Stimulated activated CD8-positive, alpha-beta memory T cell treated with anti-CD3 and anti-CD28 coated beads, Interleukin-15, amount 100 ng/mL, for 1 hour (primary cell): Measurements from ENCODE around the gene DNAJC13.
"Not testable (repeated sequence)": the region's sequence is repeated elsewhere in the genome, so short reads cannot be mapped to it uniquely, and the experiment has no call there.

Source experiments
- DNase-seq: peaks from one replicate; pipeline ENCODE4 v3.0.0-alpha.2; 2020; ENCODE audit warnings: low read depth

The DNAJC13 gene

DNA sequence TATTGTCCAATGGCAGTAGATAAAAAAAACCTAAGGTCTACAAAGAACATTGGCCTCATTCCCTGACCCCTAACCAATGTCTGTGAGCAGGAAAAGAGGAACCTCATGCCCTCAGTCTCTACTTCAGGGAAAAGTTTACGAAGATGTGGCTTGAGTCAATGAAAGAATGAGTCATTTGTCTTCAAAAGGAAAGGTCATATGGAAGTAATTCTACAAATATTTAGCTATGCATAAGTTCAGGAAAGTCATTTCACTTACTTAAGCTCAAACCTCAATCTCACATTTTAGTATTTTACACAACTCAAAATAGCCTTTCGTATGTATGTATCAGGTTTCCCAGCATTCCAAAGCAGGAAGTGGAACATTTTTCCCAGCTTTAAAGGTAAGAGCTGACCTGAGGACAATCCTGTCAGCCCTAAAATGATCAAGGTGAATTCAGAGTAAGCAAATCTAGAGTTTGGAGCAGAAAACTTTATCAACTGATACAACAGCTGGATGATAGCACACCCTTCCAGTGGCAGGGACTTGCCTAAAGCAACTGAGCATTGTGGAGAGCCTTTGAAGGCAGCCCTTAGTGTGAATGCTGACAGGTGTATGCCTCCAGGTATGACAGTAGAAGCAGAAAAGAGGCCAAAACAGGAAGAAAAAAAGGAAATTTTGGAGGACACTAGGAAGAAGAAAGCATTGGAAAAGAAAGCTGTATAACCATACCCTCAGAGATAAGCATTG is 125.9 kb downstream of the DNAJC13 start:
- no peak for DNase-seq

DNA sequence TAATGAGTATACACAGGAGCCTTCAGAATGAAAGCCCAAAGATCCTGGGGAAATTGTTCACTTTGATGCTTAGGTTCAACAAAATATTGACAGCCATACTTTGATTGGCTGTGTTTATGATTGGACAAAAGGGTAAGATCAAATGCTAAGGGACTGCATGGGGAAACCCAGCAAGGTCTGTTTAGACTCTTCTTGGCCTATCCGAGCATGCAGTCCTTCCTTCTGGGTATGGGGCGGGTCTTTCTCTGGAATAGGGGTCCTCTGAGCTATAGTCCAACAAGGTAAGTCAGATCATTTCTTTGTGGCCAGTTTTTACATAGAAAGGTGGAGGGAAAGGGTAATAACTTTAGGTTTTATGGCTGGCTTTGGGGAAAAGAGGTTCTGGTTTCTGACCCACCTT is 126.8 kb downstream of the DNAJC13 start:
- no peak for DNase-seq

DNA sequence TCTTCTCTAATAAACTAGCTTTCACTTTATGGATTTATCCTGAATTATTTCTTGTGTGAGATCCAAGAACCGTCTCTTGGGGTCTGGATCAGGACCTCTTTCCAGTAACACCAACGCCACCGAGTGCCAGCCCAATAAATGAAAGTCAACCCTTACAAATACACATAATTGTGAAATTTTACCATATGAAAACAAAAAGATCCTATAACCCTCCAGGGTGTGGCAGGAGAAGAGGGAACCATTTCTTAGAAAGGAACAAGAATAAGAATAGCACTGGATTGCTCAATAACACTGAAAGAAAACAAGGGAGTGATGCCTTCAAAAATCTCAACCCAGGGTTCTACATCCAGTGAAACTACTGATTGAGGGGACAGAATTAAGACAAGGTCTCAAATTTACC is 128.2 kb downstream of the DNAJC13 start:
- no peak for DNase-seq

DNA sequence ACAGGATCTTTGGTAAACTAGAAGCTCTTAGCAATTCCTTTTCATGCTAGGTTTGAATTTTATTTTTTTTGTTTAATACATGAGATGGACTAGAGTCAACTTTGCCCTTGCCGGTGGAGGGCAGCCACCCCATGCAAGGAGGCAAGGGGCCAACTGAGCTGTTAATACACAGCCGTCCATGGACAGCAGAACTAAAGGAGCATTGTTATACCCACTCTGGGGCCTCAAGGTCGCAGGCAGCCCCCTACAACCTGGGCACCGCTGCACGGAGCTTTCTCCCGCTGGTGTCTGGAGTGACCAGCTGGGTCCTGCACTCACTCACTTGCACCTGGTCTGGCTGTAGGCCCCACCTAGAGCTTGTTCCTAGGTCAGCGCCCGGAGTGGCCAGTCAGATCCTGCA is 131.9 kb downstream of the DNAJC13 start:
- DNase-seq: no peak

DNA sequence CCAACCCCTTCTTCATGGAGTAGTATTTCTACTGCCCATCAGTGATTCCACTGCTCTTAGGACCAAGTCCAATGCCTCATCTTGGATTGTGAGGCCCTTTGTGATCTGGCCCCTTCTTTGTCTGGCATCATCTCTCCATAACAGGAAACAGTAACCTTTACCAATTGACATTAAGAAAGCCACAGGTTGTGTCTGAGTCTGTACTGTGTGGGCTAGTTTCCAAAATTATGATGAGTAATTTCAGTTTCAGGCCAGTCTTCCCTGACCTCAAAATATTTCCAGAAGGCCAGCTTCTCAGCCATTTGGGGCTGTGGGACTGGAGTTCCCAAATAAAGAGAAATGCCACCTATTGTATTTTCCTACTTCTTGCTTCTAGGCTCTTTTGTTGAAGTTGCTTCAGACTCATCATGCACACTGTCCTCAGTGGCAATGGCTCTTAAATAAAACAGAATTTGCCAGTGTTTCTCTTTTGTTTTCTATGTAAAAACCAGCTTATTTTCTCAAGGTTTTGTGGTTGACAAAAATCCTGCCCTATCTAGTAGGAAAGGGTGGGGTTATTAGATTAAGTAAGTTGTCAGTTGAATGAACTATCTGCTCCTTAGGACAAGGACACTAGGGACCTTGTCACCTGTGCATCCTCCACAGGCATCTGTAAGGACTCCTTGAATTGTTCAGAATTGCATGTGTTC is 132.7 kb downstream of the DNAJC13 start:
- DNase-seq: no peak

DNA sequence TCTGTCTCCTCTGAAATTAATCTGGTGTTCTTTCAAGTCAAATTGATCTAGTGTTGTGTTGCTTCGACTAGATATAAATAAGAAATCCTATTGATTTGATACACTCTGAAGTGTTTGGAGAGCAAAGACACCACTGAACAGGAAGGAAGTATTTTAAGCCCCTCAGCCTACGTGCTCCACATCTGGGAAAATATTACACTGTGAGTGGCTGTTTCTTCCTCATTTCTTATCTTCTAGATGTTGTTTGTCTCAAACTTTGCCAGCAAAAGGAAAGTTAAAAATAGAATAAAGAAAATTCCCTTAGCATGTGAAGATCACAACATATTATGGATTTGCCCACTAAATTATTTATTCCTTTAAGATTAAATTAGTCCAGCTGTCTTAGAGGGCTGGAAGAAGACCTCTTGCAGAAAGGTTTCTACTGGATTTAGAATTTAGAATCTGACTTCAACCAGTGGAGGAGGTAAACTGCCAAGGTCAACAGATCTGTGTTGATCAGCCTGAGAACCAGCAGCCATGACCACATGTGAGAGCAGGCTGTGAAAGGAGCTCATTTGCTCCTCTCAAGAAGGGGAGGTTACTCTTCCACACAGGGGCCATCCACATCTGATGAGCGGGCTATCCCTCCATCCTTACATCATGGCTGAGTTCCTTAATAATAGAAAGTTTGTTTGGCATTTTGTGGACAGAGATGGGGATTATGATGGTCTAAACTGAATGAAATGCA is 133.4 kb downstream of the DNAJC13 start:
- no peak for DNase-seq

DNA sequence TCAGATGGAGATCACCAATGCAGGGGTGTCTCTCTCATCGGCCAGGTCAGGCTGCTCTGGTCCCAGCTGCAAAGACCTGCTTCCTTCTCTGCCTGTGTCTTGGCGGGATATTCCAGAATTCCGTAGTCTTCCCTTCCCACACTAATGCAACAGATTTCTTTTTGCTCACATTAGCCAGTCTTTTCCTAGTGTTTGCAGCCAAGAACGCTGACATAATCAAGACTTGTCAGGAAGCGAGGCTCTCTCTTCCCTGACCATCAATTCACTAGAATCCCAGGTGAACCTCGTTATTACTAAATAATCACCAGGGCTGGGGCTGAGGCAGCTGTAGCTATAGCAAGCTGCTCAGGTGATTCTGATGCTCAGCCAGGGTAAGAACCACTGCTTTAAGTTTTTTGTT is 136.5 kb downstream of the DNAJC13 start:
- DNase-seq: no peak

DNA sequence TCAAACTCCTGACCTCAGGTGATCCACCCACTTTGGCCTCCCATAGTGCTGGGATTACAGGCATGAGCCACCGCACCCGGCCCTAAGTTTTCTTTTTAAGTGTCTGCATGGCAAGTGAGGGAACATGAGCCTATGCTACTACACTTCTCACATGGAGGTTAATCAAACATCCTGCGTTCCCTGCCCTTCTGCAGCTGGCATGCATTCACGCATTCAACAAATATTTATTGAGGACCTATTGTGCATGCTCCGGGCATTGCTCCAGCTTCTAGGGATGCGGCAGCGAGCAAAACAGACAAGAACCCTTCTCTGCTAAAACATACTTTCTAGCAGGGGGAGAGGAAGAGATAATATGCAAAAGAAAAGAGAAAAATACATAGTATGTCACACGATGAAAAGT is 137.1 kb downstream of the DNAJC13 start:
- DNase-seq: no peak

DNA sequence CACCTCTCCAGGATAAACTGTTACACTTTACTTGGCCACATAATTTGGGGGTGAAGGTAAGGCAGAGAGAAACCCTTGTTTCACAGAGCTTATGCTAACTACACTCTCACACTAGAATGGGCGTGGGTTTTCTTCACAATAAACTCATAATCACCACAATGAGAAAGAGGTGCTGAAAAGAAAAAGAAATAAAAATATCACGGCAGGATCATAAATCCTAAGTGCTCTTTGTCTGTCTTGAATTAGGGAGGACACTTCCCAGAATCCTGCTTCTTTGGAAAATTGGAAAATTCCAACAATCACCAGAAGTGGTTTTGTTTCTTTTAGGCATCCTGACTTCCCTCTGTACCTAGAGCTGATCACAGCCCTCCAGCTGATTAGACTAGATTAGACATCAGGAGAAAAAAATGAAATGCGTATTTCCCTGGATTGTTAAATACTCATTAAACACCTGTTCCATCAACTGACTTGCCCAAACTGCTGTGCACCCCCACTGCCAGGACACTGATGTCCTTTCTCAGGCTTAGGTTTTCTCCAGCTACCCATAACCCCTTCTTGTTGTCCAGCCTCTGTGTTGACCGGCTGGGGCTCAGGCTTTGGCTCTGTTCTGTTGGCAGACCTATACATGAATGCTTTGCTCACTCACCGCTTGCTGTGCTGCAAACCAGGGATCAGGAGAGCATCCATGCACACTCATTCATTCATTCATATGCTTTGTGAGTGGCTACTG is 138.2 kb downstream of the DNAJC13 start:
- DNase-seq: no peak

DNA sequence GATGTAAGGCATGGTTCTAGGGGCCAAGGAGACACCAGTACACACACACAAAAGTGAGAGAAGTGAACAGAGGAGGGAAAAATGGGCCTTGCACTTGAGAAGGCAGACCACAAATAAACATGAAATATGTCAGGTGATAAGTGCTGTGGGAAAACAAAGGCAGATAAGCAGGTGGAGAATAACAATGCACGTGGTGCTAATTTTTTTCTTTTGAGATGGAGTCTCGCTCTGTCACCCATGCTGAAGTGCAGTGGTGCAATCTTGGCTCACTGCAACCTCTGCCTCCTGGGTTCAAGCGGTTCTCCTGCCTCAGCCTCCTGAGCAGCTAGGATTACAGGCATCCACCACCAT is 138.7 kb downstream of the DNAJC13 start:
- DNase-seq: not testable (repeated sequence)

DNA sequence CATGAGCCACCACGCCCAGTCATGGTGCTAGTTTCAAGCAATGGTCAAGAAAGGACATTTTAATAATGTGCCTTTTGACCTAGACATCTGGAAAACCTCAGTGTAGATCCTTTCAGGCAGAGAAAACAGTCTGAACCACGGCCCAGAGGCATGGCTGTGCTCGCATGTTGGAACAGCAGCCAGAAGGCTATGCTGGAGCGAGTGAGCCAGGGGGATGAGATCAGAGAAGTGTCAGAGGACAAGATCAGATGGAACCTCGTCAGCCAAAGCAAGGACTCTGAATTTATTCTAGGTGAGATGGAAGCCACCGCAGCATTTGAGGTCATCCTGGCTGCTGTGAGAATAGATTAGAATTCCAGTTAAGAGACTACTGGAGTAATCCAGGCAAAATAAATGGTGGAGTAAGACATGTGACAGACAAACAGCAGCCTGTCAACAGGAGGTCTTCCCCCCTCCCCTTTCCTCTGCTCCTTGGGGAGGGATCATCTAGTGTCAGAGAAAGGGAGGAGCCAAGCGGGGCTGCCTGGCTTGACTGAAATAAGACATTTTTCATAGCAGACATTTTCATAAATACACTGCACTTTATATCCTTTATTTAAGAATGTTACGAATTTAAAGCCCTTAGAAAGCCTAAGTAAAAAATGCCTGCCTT is 139.3 kb downstream of the DNAJC13 start:
- DNase-seq: no peak

DNA sequence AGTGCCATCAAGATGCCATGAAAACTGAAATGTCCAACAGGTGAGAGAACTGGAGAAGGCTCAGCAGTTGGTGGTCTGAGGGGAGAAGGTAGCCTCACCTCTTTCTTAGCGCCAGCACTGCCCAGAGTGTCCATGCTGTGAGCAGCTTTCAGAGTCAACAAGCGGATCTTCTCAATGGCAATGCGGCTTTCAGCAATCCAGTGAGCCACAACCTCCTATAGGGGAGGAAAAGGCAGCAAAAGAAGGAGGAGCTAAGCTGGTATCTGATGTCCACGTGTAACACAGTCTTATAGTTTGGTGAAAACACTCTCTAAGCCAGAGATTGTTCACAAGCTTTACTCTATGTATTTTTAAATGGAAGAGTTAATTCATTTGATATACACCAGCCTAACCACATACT is 143.7 kb downstream of the DNAJC13 start:
- DNase-seq: no peak

DNA sequence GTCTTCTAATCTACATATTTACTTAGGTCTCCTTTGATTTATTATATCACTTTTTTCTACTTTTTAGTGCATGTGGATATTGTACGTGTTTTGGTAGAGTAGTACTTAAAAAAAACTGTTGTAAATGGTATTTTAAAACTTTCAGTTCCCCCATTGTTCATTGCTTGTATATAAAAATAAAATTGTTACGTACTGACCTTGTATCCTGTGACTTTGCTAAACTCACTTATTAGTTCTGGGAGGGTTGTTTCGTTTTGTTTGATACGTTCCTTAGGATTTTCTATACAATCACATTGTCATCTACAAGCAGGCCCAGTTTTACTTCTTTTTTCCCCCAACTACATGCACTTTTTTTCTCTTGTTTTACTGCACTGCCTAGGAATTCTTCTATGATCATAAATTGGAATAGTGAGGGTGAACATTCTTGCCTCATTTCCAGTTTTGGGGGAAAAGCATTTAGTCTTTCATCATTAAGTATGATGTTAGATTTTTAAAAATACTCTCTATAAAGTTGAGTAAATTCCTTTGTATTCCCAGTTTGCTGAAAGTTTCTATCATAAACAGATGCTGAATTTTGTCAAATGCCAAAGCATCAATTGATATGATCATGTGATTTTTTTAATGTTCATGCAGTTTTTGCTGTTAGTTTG is 146.2 kb downstream of the DNAJC13 start:
- no peak for DNase-seq

DNA sequence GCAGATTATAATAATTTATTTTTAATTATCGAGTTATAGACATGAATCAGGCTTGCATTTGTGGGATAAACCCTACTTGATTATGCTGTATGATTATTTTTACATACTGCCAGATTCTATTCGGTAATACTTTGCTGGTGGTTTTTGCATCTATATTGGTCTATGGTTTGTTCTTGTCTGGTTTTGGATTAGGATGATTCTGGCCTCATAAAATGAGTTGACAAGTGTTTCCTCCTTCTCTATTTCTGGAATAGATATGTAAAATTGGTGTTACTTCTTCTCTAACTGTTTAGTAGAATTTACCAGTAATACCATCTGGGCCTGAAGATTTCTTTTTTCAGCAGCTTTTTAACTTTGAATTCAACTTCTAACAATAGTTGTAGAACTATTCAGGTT is 146.8 kb downstream of the DNAJC13 start:
- no peak for DNase-seq

DNA sequence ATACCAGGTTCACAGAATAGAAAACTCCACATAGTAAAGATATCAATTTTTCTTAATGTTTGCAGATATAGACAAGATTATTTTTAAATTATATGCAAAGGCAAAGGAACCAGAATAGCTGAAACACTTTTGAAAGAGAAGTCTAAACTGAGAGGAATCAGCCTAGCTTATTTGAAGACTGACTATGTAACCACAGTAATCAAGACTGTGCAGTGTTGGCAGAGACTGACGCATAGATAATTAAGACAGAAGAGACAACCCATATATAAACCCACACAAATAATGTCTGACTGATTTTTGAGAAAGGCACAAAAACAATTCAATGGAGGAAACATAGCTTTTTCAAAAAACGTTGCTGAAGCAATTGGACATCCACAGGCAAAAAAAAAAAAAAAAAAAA is 151.1 kb downstream of the DNAJC13 start:
- DNase-seq: no peak

DNA sequence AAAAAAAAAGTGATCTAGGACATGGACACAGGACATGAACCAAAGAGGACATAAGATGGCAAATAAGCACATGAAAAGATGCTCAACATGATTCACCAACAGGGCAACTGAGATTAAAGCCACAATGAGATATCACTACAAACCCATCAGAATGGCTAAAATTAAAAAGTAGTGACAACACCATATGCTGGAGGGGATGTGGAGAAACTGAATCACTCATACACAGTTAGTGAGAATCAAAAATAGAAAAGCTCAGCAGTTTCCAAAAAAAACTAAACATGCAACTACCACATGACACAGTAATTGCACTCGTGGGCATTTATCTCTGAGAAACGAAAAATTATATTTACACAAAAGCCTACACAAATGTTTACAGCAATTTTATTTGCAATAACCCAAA is 151.9 kb downstream of the DNAJC13 start:
- no peak for DNase-seq

DNA sequence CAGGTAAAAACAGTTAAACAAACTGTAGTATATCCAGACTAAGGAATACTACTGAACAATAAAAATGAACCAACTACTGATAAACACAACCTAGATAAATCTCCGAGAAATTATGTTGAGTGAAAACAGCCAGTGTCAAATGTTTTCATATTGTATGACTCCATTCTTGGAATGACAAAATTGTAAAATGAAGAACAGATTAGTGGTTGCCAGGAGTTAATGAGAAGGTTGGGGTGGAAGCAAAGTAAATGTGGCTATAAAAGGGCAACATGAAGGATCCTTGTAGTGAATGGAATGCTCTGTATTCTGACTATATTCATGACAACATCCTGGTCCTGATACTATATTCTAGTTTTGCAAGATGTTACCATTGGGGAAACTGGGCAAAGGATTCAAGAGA is 152.3 kb downstream of the DNAJC13 start:
- no peak for DNase-seq

DNA sequence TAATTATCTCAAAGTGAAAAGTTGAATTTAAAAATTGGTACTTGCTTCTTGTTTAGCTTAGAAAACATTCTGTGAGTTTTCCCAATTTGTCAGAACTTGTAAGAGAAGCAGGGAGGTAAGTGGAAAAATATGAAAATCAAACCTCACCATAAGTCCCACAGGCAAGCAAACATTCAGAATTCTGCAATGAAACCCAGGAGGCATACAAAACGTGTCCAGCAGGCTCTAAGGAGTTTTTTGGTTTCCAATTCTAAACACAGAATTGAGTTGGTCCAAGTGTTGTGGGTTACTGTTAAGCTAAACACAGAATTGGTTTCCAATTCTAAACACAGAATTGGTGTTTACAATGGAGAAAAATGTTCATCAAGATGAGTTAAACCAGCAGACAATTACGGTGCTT is 152.7 kb downstream of the DNAJC13 start:
- DNase-seq: no peak

DNA sequence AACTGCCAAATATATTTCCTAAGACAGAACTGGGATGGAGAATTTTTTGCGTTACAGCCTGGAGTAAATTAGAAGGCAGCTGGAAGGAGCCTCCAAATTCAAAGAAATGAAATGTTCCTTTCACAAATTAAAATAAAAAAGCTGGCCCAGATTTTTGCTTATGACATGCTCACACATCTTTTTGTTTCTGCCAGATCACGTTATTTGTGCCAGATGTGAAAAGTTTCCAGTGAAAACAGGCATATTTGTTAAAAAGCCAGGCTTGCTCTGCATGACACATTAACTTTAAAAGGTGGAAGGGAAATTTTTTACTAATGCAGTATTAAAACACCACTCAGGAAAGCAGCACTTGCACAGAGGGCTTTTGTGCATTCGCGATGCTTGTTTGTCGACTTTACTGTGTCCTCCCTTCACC is 156.5 kb downstream of the DNAJC13 start:
- DNase-seq: no peak

DNA sequence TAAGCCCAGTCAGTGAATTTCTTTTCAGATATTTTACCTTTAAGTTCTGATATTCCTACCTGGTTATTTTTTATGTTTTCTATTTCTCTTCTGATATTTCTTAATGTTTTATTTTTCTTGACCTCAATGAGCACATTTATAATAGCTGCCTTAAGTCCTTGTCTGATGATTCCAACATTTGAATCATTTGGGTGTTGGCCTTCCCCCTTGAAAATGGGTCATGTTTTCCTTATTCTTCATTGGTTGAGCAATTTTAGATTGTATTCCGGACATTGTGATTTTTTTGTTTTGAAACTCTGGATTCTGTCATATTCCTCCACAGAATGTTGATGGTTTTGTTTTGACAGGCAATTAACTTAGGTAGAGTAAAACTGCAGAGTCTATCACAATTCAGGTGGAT is 170.1 kb downstream of the DNAJC13 start:
- DNase-seq: no peak
